H1 (cell line): ENCODE data around the gene KCNMA1. TPM values are rescaled to one million over a fixed set of nuclear protein-coding genes. Genes with fewer than 3 reads are reported as not detected.

Experiments used
- ATF2 ChIP-seq: IDR thresholded peaks from 2 replicates; pipeline ENCODE4 v1.6.1; 2012; ENCODE audit warnings: low read length, inconsistent platforms
- BACH1 ChIP-seq: IDR thresholded peaks from 2 replicates; pipeline ENCODE4 v1.6.1; 2012; ENCODE audit warnings: low read length, improper control_type of control experiment
- TEAD4 ChIP-seq: IDR thresholded peaks from 2 replicates; pipeline ENCODE4 v1.6.1; 2012; ENCODE audit warnings: low read depth, low read length, inconsistent platforms, mixed read lengths
- YY1 ChIP-seq: IDR thresholded peaks from 2 replicates; pipeline ENCODE4 v1.6.1; 2011; ENCODE audit warnings: low read depth, mild to moderate bottlenecking, low read length
- polyA plus RNA-seq, 7 experiments: library from polyadenylated mRNA; depleted of rRNA in 3 of 7; stranded (reverse) in 5 of 7; unstranded in 2 of 7; fragments of >200 nt in 5 of 7; fragments of 200-250 nt in 2 of 7; gene quantifications; 1 replicate in 5 of 7; 2 replicates in 1 of 7; 4 replicates in 1 of 7; pipeline versions ENCODE4 v1.2.1 to v1.2.3, GENCODE V29; 2011 to 2013; ENCODE audit warnings: missing spikeins in 2 of 7, mixed read lengths in 2 of 7
- total RNA-seq: library from RNA; stranded (reverse); fragmentation: NEBNext Ultra II Directional; extraction: Animal tissue kit (Norgen Biotek cat#: 25700); gene quantifications from 2 replicates; pipeline ENCODE4 v1.2.1, GENCODE V29; 2021

Gene KCNMA1
- total and polyA plus RNA-seq, 2 of the 8 experiments (the other 6 are each of a cell fraction or from before 2014, with no cell fraction given): 10.2 to 11.1 TPM

GRCh38 chr10:77196614-77197013 is 441.0 kb downstream of the KCNMA1 start (continued):
- TF ChIP-seq ATF2 (no peak), BACH1 (no peak), YY1 (no peak), TEAD4 (no peak)
